Trophoblast cell (in vitro differentiated cells and primary cell): ENCODE results near the gene MYO7B.
"Not testable (repeated sequence)": the region's sequence is repeated elsewhere in the genome, so short reads cannot be mapped to it uniquely, and the experiment has no call there.

ENCODE experiments used
- DNase-seq, 2 donors: peaks; one replicate each; pipeline ENCODE4 v3.0.0-alpha.2; 2016
- H2AFZ ChIP-seq: 2 replicates; pipeline ENCODE4 v1.6.1; 2013; ENCODE audit warnings: low read length, moderate library complexity, mild to moderate bottlenecking; ENCODE audit not compliant: insufficient read depth, poor library complexity
- H2AK5ac ChIP-seq: 2 replicates; pipeline ENCODE4 v1.6.1; 2013; ENCODE audit warnings: mild to moderate bottlenecking, low read length
- H2BK120ac ChIP-seq: 2 replicates; pipeline ENCODE4 v1.6.1; 2013; ENCODE audit warnings: low read length, mild to moderate bottlenecking, moderate library complexity; ENCODE audit not compliant: insufficient read depth, poor library complexity
- H2BK12ac ChIP-seq: 2 replicates; pipeline ENCODE4 v1.6.1; 2013; ENCODE audit warnings: mild to moderate bottlenecking, low read length, moderate library complexity
- H2BK5ac ChIP-seq: 2 replicates; pipeline ENCODE4 v1.6.1; 2013; ENCODE audit warnings: low read length, low read depth, moderate library complexity, mild to moderate bottlenecking; ENCODE audit not compliant: poor library complexity
- H3K14ac ChIP-seq: 2 replicates; pipeline ENCODE4 v1.6.1; 2013; ENCODE audit warnings: mild to moderate bottlenecking, low read length
- H3K18ac ChIP-seq: 2 replicates; pipeline ENCODE4 v1.6.1; 2013; ENCODE audit warnings: mild to moderate bottlenecking, low read length
- H3K23ac ChIP-seq: 2 replicates; pipeline ENCODE4 v1.6.1; 2013; ENCODE audit warnings: low read length
- H3K27ac ChIP-seq: 2 replicates; pipeline ENCODE4 v1.5.1; 2013; ENCODE audit warnings: low read depth, mild to moderate bottlenecking, inconsistent platforms, low read length, moderate library complexity
- H3K27me3 ChIP-seq: 2 replicates; pipeline ENCODE4 v1.6.1; 2013; ENCODE audit warnings: inconsistent platforms, mild to moderate bottlenecking, low read length, moderate library complexity; ENCODE audit not compliant: insufficient read depth
- H3K36me3 ChIP-seq, 2 experiments: 1 replicate in 1 of 2; 2 replicates in 1 of 2; pipeline ENCODE4 v1.6.1; 2013; ENCODE audit warnings: low read length in 2 of 2, mild to moderate bottlenecking in 2 of 2, moderate library complexity in 1 of 2; ENCODE audit not compliant: insufficient read depth in 2 of 2, control insufficient read depth in 1 of 2
- H3K4ac ChIP-seq: 2 replicates; pipeline ENCODE4 v1.6.1; 2013; ENCODE audit warnings: low read depth, mild to moderate bottlenecking, low read length, moderate library complexity
- H3K4me1 ChIP-seq, 2 experiments: 1 replicate in 1 of 2; 2 replicates in 1 of 2; pipeline ENCODE4 v1.6.1; 2013; ENCODE audit warnings: low read length in 2 of 2, mild to moderate bottlenecking in 2 of 2, moderate library complexity in 1 of 2; ENCODE audit not compliant: insufficient read depth in 2 of 2, control insufficient read depth in 1 of 2
- H3K4me2 ChIP-seq: 2 replicates; pipeline ENCODE4 v1.6.1; 2013; ENCODE audit warnings: inconsistent platforms, mild to moderate bottlenecking, low read length, moderate library complexity
- H3K4me3 ChIP-seq: 2 replicates; pipeline ENCODE4 v1.5.1; 2013; ENCODE audit warnings: mild to moderate bottlenecking, low read depth, low read length, inconsistent platforms
- H3K79me1 ChIP-seq: one replicate; pipeline ENCODE4 v1.6.1; 2013; ENCODE audit warnings: low read length
- H3K79me2 ChIP-seq: 2 replicates; pipeline ENCODE4 v1.6.1; 2013; ENCODE audit warnings: low read length, mild to moderate bottlenecking; ENCODE audit not compliant: control insufficient read depth, insufficient read depth, poor library complexity
- H3K9ac ChIP-seq: 2 replicates; pipeline ENCODE4 v1.6.1; 2013; ENCODE audit warnings: mild to moderate bottlenecking, low read length
- H3K9me3 ChIP-seq: 2 replicates; pipeline ENCODE4 v1.6.1; 2013; ENCODE audit warnings: low read depth, mild to moderate bottlenecking, control low read depth, inconsistent platforms, low read length; ENCODE audit not compliant: insufficient read depth
- H4K12ac ChIP-seq: 2 replicates; pipeline ENCODE4 v1.6.1; 2013; ENCODE audit warnings: low read depth, mild to moderate bottlenecking, low read length, moderate library complexity
- H4K8ac ChIP-seq: 2 replicates; pipeline ENCODE4 v1.6.1; 2013; ENCODE audit warnings: low read depth, mild to moderate bottlenecking, low read length, moderate library complexity
- H4K91ac ChIP-seq: one replicate; pipeline ENCODE4 v1.6.1; 2013; ENCODE audit warnings: low read depth, mild to moderate bottlenecking, low read length, moderate library complexity
- WGBS: extraction: QIAGEN DNeasy Blood & Tissue Kit; methylation state at CpG from one replicate; pipeline ENCODE4 v1.1.7; 2013; ENCODE audit warnings: missing lambda C conversion rate; ENCODE audit not compliant: insufficient read length, insufficient coverage; ENCODE audit errors: extremely low coverage; 5-methylcytosine and 5-hydroxymethylcytosine counted together

Gene MYO7B

DNA sequence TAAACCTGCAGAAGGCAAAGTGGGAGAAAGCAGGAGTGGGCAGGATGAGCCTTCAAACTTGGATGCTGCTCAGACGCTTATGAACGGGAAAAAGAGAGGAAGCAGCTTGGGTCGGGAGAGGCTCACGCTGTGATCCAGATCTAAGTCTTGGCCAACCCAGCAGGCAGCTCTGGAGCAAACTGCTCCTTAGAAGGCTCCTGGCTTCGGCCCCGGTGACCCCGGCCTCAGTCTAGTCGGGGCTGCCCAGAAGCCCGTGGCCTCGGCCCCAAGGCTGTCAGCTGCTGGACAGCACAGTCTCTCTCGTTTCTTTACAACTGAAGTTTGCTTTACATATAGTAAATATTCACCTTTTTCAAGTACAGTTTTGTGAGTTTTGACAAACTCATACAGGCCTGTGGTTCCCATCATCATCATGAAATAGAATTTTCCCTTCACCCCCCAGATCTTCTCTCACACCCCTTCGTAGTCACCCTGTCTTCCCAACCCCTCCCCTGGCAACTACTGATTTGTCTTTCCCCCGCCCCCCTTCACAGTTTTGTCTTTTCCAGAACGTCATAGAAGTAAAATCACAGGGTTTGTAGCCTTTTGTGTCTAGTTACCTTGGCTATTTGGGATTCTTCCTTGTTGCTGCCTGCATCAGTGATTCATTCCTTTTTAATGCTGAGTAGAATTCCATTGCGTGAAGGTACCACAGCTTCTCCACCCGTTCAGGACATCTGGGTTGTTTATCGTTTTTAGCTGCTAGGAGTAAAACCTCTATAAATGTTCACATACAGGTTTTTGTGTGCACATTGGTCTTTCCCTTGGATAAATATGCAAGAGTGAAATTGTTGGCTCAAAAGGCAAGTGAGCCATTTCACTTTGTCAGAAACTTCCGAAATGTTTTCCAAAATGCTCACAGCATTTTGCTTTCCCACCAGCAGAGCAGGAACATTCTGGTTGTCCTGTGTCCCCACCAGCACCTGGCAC is 35.1 kb downstream of the MYO7B start:
- no CpG with 5 or more reads among the region's 18 CpGs for WGBS
- no peak overlapping the region for H2BK5ac ChIP-seq
- no peak overlapping the region for H3K27ac ChIP-seq

DNA sequence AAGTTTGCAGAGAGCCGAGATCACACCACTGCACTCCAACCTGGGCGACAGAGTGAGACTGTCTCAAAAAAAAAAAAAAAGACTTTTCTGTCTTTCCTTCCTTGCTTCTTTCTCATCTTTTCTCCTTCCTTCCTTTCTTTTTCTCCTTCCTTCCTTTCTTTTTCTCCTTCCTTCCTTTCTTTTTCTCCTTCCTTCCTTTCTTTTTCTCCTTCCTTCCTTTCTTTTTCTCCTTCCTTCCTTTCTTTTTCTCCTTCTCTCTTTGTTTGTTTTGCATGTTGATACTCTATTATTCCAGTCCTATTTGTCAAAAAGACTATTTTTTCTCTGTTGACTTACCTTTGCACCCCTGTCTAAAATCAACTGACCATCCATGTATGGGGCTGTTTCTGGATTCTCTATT is 36.9 kb downstream of the MYO7B start:
- not testable (repeated sequence) for H3K4ac ChIP-seq, H3K79me2 ChIP-seq, H4K12ac ChIP-seq, H2BK5ac ChIP-seq, DNase-seq, H3K79me1 ChIP-seq, H3K4me2 ChIP-seq, H3K4me3 ChIP-seq, H3K18ac ChIP-seq, H4K8ac ChIP-seq, H2BK120ac ChIP-seq, H3K4me1 ChIP-seq, H3K9ac ChIP-seq, H3K14ac ChIP-seq, H4K91ac ChIP-seq, H3K9me3 ChIP-seq, H3K27ac ChIP-seq, H2AFZ ChIP-seq, H2BK12ac ChIP-seq, H3K36me3 ChIP-seq, H2AK5ac ChIP-seq, H3K27me3 ChIP-seq, H3K23ac ChIP-seq
- no CpG with 5 or more reads among the region's 2 CpGs for WGBS

More for the DNA sequence above, 35.1 kb downstream of the MYO7B start:
- Histone ChIP-seq H3K79me1 (peaks cover 2% of the 10 kb centered on the region), H3K9ac (no peak overlapping the region), H3K9me3 (no peaks in the 10 kb centered on the region), H3K18ac (no peak overlapping the region), H4K8ac (no peak overlapping the region), H4K12ac (no peak overlapping the region), H2AFZ (no peak overlapping the region), H3K14ac (no peak overlapping the region), H4K91ac (no peak overlapping the region), H2AK5ac (no peak overlapping the region), H3K79me2 (no peaks in the 10 kb centered on the region), H3K4me2 (no peak overlapping the region), H2BK120ac (no peak overlapping the region), H3K4me3 (no peak overlapping the region), H3K27me3 (no peaks in the 10 kb centered on the region), H2BK12ac (no peak overlapping the region), H3K36me3 (no peaks in the 10 kb centered on the region), H3K23ac (no peak overlapping the region), H3K4me1 (peaks cover 0 to 4% of the 10 kb centered on the region in 2 experiments), H3K4ac (no peak overlapping the region)
- DNase-seq = peak; percentile 79 to 94

DNA sequence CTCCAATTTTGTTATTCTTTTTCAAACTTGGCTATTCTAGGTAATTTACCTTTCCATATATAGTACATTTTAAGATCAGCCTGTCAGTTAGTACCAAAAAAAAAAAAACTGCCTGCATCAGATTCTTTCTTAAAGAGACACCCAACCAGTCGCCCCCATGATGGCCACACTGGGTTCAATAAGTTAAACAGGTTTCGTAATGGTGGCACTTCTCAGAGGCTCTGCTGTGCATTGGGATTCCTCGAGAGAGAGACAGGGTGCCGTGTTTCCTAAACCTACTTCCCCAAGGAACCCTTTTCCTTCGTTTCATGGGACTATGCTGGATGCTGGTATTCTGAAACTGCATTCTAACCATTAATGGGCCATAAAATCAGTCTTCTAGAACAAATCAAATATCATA is 37.4 kb downstream of the MYO7B start:
- Histone ChIP-seq H3K9ac (no peak overlapping the region), H3K79me2 (no peaks in the 10 kb centered on the region), H3K18ac (no peak overlapping the region), H2BK120ac (no peak overlapping the region), H2BK5ac (no peak overlapping the region), H3K79me1 (peaks cover 2% of the 10 kb centered on the region), H4K8ac (no peak overlapping the region), H2AFZ (no peak overlapping the region), H3K27ac (no peak overlapping the region), H2BK12ac (no peak overlapping the region), H3K36me3 (no peaks in the 10 kb centered on the region), H3K9me3 (no peaks in the 10 kb centered on the region), H3K4me2 (no peak overlapping the region), H3K27me3 (no peaks in the 10 kb centered on the region), H3K4me1 (peaks cover 0 to 4% of the 10 kb centered on the region in 2 experiments), H4K91ac (no peak overlapping the region), H3K14ac (no peak overlapping the region), H2AK5ac (no peak overlapping the region), H3K23ac (no peak overlapping the region), H4K12ac (no peak overlapping the region), H3K4ac (no peak overlapping the region), H3K4me3 (no peak overlapping the region)
- peak in 1 of 2 donors; percentile 41 for DNase-seq
- no CpG with 5 or more reads among the region's 5 CpGs for WGBS

DNA sequence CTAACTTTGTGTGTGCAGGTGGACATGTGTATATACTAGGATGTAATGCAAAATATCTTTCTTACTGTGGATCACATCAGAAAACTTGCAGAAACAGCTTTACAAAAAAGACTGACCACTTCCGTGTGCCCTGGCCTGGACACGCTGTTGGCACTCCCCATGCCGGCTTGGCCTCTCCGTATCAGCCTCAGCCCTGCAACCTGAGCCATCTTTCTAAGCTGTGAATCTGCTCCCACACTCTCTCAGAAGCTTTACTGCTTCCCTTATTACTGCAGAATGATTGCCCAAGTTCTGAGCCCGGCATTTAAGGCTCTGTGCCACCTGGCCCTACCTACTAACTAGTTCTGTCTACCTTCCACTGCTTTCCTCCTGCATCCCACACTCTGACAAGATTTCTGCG is 37.8 kb downstream of the MYO7B start:
- H2BK5ac ChIP-seq = no peak overlapping the region
- no CpG with 5 or more reads among the region's 6 CpGs for WGBS
- H2AK5ac ChIP-seq = no peak overlapping the region

More for the DNA sequence above, 37.8 kb downstream of the MYO7B start:
- no peak overlapping the region for H3K23ac ChIP-seq
- no peak overlapping the region for H2BK12ac ChIP-seq
- H3K4me1 ChIP-seq = peaks cover 0 to 4% of the 10 kb centered on the region in 2 experiments
- no peaks in the 10 kb centered on the region for H3K27me3 ChIP-seq
- no peaks in the 10 kb centered on the region for H3K79me1 ChIP-seq
- no peak overlapping the region for H3K4me2 ChIP-seq
- DNase-seq = no peak
- no peak overlapping the region for H2AFZ ChIP-seq
- H3K27ac ChIP-seq = no peak overlapping the region
- H3K4ac ChIP-seq = no peak overlapping the region
- no peaks in the 10 kb centered on the region for H3K9me3 ChIP-seq
- H3K79me2 ChIP-seq = no peaks in the 10 kb centered on the region
- H2BK120ac ChIP-seq = no peak overlapping the region
- H4K12ac ChIP-seq = no peak overlapping the region
- H3K36me3 ChIP-seq = no peaks in the 10 kb centered on the region
- no peak overlapping the region for H3K18ac ChIP-seq
- no peak overlapping the region for H4K8ac ChIP-seq
- no peak overlapping the region for H3K9ac ChIP-seq
- no peak overlapping the region for H3K14ac ChIP-seq
- no peak overlapping the region for H4K91ac ChIP-seq
- H3K4me3 ChIP-seq = no peak overlapping the region
